Posterior vena cava (tissue), 2 donors: ENCODE results near the gene IMMP2L. TPM values are rescaled to one million over a fixed set of nuclear protein-coding genes. Genes with fewer than 3 reads are reported as not detected.
"Not testable (repeated sequence)": the region's sequence is repeated elsewhere in the genome, so short reads cannot be mapped to it uniquely, and the experiment has no call there.

Source experiments
- DNase-seq: peaks from one replicate; pipeline ENCODE4 v3.0.0-alpha.2; 2020; ENCODE audit warnings: low spot score
- intact Hi-C, 2 donors: fragments of 100-400 bp; cut with DNase I; formaldehyde crosslinking; loops; one replicate each; pipeline versions ENCODE4 v1.14.1 to v1.14.2; 2022 to 2023
- total RNA-seq, 2 donors: library from RNA; stranded (reverse); fragmentation: NEBNext Ultra II Directional; extraction: Animal tissue kit (Norgen Biotek cat#: 25700); gene quantifications; one replicate each; pipeline ENCODE4 v1.2.1, GENCODE V29; 2021
- donor health status: DM: yes; HTN: yes; CAD: no.
- donor health status: DM: yes; HTN: yes; CAD: no.

Gene IMMP2L
- total RNA-seq, 2 donors from 2014 or later: 15.9 to 20.5 TPM

DNA sequence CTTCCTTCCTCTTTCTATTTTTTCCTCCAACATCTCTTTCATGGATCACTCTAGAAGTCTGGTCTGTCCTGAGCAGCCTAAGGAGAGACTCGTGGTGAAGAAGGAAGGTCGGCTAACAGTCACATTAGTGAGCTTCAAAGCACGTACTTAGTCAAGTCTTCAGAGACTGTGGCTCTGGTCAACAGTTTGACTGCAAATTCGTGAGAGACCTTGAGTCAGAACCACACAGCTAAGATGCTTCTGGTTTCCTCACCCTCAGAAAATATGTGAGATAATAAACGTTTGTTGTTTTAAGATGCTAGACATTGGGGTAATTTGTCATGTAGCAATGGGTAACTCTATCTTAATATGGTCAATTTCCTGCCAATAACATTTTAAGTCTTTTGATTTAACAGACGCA is 597.5 kb downstream of the IMMP2L start:
- DNase-seq: no peak
- intact Hi-C loops: no loop called here

DNA sequence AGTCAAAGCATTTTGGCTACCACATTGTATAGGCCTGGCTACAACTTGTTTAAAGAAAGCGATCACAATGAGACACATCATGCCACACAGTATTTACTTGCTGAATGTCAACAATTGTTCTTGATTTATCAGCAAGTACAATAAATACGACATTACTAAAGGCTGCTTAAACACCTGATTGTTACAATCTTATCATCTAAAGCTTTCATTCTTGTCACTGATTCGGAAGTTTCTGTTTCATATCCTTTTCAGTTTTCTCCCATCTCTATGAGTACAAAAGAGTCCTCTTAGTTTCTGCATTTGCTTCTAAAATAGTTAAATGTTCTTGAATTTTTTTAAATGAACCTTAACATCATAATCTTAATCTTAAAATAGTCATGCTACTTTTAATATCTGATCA is 599.5 kb downstream of the IMMP2L start:
- intact Hi-C loops: no loop called here
- no peak for DNase-seq

DNA sequence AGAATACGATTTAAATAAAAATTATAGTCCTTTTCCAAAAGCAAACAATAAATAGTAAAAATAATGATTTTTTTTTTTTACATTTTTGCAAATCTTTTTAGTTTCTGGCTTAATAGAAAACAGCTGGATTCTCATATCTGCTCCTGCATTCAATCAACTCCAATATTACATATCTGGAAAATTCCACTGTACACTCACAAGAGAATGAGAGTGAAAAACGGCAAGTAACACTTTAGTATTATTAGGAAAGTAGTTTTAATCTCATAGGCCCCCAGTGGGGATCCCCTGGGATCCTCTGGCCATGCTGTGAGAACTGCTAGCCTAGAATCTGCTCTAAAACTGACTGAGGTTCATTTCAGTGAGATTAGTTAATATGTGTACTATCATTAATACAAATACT is 599.9 kb downstream of the IMMP2L start:
- no peak for DNase-seq
- intact Hi-C loops: no loop called here

DNA sequence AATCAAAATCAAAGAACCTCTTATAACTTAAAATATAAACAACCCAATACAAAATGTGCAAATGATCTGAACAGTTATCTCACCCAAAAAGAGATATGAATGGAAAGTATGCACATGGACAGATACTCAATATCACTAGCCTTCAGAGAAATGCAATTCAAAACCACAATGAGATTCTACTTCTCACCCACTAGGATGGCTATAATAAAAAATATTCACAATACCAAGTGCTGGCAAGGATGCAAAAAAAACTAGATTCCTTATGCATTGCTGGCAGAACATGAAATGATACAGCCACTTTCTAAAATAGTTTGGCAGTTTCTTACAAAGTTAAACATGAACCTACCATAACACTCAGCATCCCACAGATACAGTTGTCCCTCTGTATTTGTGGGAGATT is 601.5 kb downstream of the IMMP2L start:
- intact Hi-C loops: no loop called here
- no peak for DNase-seq

DNA sequence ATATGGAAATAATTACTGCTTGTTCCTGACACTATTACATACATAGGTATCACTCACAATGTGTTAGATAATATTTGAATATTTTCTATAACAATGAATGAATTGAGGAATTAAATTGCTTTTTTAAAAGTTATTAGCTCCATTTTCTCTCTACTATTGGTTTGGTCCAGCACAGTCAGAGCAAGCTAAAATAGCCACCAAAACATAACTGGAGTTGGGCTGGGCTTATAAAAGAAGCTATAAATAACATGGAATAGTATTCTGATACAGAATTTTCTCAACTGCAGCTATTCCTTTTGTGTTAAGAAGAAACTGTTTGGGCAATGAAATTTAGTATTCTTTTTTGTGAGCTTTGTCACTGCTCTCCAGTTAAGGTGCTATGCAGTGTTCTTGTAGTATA is 614.0 kb downstream of the IMMP2L start:
- no peak for DNase-seq
- intact Hi-C loops: no loop called here

DNA sequence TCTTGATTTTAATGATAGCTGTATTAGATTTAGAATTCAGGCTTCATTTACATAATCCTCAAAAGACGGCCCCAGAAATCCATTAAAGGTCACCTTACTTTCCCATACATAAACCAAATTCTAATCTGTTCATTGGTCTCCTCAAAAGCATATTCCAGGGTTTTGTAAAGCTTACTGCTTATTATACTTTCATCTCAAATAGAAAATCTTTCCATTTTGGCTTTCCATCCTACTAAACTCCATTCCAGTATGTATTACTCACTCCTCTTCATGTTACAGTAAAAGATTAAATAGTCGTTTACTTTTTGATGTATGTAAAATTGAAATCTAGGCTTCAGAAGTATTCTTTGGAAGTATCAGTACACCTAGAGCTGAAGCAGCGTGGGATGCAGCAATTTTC is 614.9 kb downstream of the IMMP2L start:
- intact Hi-C loops: no loop called here
- DNase-seq: no peak

DNA sequence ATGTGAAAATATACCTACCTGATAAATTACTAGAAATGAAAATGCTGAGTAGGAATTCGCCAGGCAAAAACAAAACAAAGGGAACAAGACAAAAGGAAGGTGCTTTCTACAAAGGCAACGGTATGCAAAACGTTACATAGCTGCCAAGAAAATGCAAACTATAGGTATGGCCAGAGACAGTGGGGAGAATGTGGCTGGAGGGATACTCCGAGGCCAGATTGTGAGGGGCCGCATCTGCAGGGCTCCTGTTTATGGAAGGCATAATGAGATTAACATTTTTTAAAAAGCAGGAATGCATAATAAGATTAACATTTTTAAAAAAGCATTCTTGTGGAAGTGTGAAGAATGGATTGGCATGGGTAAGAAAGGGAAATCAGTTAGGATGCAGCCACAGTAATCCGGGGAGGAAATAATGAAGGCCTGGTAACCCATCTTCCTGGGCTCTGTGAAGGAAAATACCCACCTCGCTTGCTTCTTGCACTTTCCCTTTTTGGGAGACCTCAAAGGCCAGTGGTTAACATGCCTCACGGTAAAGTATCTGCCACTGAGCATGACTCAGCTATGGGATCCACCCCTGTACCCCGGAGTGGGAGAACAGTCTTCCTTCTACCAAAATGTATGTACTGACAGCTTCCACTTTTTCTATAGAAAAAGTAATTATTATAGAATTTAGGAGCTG is 617.2 kb downstream of the IMMP2L start:
- intact Hi-C loops: no loop called here
- no peak for DNase-seq

DNA sequence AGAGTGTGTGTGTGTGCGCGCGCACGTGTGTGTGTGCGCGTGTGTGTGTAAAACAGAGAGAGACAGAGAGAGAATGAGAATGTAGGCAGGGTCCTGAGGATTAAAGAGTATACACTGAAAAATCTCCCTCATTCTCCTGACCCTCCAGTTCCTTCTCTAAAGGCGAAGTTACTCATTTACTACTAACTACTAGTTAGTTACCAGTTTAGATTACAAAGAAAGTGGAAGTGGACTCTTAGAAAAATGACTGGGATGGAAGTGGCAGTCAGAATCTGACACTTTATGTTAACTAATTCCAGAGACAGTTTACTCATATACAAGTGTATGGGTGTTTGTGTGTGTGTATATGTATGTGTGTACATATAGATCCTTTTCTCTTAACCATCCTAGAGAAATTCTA is 617.8 kb downstream of the IMMP2L start:
- no peak for DNase-seq
- intact Hi-C loops: no loop called here

DNA sequence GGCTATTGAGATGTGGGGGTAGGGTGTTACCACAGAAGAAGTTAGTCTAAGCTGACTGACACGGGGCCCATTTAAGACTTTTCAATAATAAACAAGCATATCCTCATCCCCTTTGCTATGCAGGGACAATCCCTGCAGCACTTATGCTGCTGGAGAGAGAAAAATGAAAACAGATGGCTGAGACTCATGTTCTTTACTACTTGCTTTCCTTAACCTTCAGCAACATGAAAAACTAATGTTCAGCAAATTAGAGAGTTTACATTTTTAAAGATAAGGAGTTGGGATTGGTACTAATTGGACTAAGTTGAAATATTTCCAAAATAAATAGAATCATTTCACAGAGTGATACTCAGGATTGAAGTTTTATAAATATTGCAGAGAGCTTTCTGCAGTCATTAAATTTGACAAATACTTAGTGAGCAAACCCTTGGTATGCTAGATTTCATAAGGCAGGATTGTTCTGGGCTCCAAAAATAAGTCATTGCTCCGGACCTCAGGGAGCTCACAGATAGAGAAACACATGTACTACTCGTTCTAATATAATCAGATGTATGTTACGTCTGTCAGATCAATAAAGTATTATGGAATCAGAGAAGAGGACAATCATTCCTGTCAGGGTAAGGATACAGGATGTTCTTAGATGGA is 618.5 kb downstream of the IMMP2L start:
- intact Hi-C loops: no loop called here

DNA sequence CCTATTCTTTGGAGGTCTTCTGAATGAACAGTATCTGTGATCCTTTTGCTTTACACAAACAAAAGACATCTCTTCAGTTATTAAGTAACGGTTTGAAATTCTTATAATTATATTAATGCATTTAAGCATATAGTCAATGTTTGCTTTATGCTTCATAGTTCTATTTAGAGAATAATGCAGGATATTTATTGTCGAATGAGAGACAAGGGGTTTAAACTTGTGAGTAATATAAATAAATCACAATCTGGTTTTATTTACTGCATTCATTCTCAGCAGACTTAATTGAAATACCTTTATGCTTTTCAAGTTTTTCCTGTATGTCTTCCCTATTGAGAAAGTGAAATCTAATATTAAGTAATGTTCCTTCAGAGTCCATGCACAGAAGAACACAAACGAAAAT is 620.9 kb downstream of the IMMP2L start:
- DNase-seq: no peak
- intact Hi-C loops: no loop called here

More for the DNA sequence above, 618.5 kb downstream of the IMMP2L start:
- DNase-seq: no peak

DNA sequence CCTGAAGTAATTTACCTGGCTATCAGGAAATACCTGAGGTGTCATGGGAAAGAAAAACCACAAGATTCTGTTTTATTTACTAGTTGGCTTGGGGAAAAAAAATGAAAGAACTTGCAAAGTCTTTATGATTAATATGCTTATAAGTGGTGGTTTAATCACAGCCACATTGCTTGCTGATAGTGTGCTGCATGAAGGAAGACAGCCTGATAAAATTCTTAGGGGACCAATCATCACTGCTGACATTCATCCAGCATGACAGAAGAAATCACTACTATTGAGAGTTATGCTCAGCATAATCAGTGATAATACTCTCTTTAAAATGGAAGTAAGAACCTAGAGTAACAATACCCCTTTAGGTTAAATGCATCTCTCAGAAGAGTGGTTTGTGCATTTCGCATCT is 621.5 kb downstream of the IMMP2L start:
- intact Hi-C loops: no loop called here
- no peak for DNase-seq

DNA sequence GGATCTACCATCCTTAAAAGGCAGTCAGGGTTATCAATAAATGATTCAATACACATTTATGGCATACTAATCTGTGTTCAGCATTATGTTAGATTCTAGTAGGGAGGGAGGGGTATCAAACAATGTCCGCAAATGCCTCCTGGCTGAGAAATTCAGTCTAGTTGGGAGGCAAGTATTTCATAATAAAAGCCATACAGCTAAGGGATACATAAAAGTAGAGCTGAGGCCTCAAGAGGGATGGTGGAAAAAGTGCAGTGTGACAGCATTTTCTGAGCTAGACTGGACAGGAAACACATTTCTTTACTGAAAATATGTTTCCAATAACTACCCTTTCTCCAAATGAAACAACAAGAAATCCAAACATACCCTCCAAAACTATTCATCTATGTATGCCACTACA is 624.1 kb downstream of the IMMP2L start:
- DNase-seq: no peak
- intact Hi-C loops: no loop called here

DNA sequence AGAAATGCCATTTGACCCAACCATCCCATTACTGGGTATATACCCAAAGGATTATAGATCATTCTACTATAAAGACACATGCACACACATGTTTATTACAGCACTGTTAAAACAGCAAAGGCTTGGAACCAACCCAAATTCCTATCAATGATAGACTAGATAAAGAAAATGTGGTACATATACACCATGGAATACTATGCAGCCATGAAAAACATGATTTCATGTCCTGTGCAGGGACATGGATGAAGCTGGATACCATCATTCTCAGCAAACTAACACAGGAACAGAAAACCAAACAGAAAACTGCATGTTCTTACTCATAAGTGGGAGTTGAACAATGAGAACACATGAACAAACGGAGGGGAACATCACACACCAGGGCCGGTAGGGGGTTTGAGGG is 625.6 kb downstream of the IMMP2L start:
- intact Hi-C loops: not testable (repeated sequence)

DNA sequence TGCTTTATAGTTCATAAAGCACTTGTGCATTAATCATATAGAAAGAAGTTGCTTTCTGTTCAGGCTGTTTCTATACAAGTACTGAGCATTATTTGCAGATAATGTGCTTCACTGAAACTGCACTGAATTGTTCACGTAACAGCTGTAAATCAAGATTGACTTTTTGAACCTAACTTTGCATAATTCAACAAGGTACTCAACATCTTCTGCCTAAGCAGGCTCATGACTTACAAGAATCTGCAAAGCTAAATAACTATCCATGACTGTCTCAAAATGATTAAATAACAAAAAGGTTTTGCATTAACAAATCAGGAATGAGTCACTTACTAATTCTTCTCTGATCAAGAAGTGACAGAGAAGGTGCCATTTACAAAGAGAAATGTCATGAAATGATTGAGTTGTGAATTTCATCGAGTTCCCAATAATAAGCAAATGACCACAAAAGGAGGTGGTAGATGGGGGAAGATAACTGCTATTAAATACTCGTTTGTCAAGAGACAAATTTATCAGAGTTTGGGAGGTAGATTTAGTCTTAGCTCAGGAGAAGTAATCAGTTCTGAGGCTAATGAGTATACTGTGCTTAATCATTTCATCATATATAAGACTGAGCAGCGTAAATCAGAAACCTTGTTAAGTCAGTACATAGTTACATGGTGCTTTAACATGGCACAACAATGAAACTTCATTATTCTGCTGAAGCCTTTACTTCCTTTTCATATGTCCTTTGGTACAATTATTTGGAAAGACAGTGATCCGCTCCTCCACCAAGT is 632.6 kb downstream of the IMMP2L start:
- intact Hi-C loops: loop anchor here in 1 of 2 donors (5.0 kb wide), 1 partner anchor 1712 kb away; no protein-coding TSS in a partner anchor
- no peak for DNase-seq

More for the DNA sequence above, 625.6 kb downstream of the IMMP2L start:
- not testable (repeated sequence) for DNase-seq

DNA sequence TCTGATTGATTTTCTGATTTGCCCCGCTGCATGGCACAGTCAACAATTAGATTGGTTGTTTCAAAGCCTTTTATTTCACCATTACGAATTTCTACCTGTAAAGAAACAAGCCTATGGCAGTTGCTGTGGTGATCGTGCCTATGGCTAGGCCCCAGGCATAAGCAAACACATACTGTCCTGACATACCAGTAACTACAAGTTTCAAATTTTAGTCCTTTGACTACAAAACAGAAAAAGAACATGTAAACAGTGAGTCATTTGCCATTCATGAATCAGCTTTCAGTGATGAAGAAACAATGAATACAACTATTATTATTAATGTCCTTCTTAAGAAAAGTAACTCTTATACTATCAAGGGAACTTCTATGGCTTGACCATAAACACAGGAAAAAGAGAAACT is 639.4 kb downstream of the IMMP2L start:
- intact Hi-C loops: no loop called here
- DNase-seq: no peak

DNA sequence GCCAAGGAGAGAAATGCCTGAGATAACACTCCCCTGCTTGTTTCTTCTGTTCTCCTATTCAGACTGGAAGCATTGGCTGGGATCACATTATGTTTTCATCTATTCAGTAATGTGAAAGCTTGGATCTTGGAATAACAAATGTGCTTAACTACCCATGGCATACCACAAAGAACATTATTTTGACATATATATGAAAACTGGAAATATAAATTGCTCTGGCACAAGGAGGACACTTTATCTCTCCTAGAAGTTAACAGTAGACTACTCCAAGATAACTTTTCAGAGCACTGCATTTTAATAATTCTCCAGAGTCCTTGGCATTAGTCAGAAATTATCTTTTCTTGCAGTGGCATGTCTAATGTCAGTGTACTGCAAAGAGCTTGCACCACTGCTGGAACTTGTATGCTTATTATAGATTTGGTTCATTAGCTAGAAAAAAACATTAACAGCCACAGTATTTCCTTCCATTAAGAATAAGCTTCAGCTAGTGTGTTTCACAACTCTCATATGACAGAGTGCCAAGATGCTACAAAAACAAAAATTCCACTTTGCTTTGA is 640.6 kb downstream of the IMMP2L start:
- DNase-seq: no peak
- intact Hi-C loops: no loop called here

DNA sequence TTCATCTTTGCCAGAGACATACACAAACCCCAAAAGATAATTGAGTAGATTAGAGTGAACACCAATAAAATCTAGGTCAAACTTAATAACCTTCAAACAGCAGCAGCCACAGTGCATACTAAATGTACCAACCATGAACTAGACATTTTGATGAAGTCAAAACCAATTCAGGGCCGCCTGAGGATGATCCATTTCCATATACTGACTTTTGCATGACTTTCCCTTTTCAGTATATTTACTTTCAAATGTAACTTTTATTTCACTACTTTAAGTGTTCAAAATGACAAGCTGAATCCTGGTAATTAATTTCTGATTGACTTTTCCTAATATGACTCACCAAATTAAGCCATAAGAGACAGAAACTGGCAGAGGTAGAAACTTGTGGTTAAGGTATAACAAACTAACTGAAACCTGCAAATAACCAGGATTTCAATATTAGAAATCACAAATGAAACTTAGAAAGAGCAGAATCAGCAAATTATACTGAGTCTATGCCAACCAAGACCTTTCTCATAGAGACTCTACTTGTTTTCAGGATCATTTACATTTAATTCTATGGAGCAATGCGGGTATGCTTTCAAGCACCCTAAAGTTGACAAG is 643.2 kb downstream of the IMMP2L start:
- no peak for DNase-seq
- intact Hi-C loops: no loop called here

DNA sequence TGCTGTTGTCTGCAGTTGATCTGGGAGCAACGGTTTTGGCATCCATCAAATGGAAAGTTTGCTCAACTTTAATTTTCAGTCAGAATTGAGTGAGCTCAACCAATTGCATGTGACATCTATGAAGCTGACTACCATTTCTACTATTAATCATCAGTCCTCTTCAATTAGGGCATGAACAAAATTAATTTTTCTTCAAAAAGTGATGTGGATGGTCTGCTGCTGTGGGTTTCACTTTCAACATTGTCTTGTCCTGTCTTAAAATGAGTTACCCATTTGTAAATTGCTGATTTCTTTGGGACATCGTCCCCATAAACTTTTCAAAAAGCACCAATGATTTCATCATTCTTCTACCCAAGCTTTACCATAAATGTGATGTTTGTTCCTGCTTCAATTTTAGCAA is 648.0 kb downstream of the IMMP2L start:
- DNase-seq: no peak
- intact Hi-C loops: no loop called here

DNA sequence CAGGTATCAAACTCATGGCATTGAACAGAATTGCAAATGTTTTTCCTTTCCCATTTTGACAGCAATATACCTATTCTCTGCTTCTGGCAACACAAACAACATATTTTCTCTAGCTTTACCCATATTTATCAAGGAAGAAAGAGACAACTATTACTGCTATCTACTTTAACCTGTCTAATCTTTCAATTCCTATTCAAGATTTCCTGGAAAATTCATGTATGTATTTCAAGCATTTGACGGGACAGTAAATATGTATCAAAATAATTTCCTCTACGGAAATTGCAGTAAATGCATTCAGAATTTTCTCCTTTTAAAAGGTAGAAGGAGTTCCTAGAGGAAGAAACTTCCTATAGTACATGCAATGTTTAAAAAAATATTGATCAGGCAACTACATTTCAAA is 650.7 kb downstream of the IMMP2L start:
- no peak for DNase-seq
- intact Hi-C loops: no loop called here

DNA sequence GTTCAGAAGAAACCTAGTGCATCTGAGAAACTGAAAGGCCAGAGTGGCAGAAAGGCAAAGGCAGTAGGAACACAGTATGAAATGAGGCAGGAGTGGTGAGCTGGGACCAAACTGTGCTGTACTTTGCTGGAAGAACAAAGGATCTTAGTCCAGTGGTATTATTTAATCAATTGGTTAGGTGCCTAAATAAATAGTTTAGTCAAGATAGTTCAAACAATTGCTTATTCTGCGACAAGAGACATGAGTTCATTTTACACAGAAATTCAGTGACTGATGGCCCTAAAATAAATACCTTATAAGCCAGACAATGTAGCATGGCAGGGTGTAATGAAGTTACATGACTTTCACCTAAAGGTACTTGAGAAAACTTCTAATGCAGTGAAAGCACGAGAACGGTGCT is 653.2 kb downstream of the IMMP2L start:
- intact Hi-C loops: no loop called here
- DNase-seq: no peak
